ENCODE results near the gene TBC1D14. TPM values are rescaled to one million over a fixed set of nuclear protein-coding genes. Genes with fewer than 3 reads are reported as not detected.
A peak's percentile ranks its signal among the peaks of the same experiment; 100 is the strongest.
"Not testable (repeated sequence)": the region's sequence is repeated elsewhere in the genome, so short reads cannot be mapped to it uniquely, and the experiment has no call there.

Gene TBC1D14
- total RNA-seq, 6 experiments from 2014 or later, result 14.1 to 34.8 (median 30.6) TPM

DNA sequence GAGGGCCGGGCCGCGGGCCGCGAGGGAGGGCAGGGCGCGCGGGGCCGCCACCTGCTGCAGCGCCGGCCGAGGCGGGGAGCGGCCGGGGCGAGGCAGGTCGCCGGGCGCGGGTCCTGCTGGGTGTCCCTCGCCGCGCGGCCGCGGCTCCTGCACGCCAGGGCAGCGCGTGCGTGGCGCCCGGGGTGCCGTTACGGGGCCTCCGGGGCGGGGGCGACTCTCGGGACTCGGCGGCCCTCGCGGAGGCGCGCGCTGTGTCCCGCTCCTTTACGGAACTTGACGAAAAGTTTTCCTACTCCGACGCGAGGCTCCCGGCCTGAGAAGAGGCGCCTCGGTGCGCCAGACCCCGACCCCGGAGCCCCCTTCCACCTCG lies 329 bp downstream of the TBC1D14 start:
- intact Hi-C loops (cut with DNase I), result loop anchor here in 1 of 2 donors (10.0 kb wide), 1 partner anchor 165 kb away; no protein-coding TSS in a partner anchor
- Histone ChIP-seq H3K4me1 (peaks cover 0 to 54% (median 23%) of the 10 kb centered on the region in 4 donors), H3K36me3 (no peaks in the 10 kb centered on the region), H3K4me3 (peak overlapping the region; percentile 70 to 92 (median 74)), H3K27ac (peak overlapping the region; percentile 73 to 97 (median 73)), H3K9me3 (no peaks in the 10 kb centered on the region), H3K27me3 (no peaks in the 10 kb centered on the region)
- TF ChIP-seq, protein P1, sequence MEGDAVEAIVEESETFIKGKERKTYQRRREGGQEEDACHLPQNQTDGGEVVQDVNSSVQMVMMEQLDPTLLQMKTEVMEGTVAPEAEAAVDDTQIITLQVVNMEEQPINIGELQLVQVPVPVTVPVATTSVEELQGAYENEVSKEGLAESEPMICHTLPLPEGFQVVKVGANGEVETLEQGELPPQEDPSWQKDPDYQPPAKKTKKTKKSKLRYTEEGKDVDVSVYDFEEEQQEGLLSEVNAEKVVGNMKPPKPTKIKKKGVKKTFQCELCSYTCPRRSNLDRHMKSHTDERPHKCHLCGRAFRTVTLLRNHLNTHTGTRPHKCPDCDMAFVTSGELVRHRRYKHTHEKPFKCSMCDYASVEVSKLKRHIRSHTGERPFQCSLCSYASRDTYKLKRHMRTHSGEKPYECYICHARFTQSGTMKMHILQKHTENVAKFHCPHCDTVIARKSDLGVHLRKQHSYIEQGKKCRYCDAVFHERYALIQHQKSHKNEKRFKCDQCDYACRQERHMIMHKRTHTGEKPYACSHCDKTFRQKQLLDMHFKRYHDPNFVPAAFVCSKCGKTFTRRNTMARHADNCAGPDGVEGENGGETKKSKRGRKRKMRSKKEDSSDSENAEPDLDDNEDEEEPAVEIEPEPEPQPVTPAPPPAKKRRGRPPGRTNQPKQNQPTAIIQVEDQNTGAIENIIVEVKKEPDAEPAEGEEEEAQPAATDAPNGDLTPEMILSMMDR (IDR thresholded peaks at IDR 0.05), result no peak
- no peak for TF ChIP-seq POLR2A (IDR thresholded peaks at IDR 0.05)
- 0% methylated on average over 1 of the region's 58 CpGs for WGBS (ENCODE audit: insufficient coverage, low coverage, low lambda C conversion rate, missing lambda C conversion rate)
- ATAC-seq, result peak in 2 of 4 donors; percentile 1
- DNase-seq, result peak; percentile 55 to 67 (median 59)

- peak overlapping the region; percentile 73 to 97 (median 73) for H3K27ac ChIP-seq
- WGBS (ENCODE audit: insufficient coverage, low coverage, low lambda C conversion rate, missing lambda C conversion rate), result 0% methylated on average over 9 of the region's 31 CpGs
- TF ChIP-seq, protein P1 (IDR thresholded peaks at IDR 0.05), result no peak
- peak; percentile 28 for TF ChIP-seq POLR2A (IDR thresholded peaks at IDR 0.05)
- H3K4me1 ChIP-seq, result peaks cover 0 to 50% (median 22%) of the 10 kb centered on the region in 4 donors
- peak; percentile 71 to 87 (median 86) for DNase-seq
- H3K4me3 ChIP-seq, result peak overlapping the region; percentile 70 to 92 (median 74)
- peak; percentile 46 to 67 (median 56) for ATAC-seq
- intact Hi-C loops (cut with DNase I), result no loop called here
- no peaks in the 10 kb centered on the region for H3K36me3 ChIP-seq
- H3K27me3 ChIP-seq, result no peaks in the 10 kb centered on the region
- H3K9me3 ChIP-seq, result no peaks in the 10 kb centered on the region
These were observed 824 bp downstream of the TBC1D14 start for GRCh38 chr4:6910340-6910959.

DNA sequence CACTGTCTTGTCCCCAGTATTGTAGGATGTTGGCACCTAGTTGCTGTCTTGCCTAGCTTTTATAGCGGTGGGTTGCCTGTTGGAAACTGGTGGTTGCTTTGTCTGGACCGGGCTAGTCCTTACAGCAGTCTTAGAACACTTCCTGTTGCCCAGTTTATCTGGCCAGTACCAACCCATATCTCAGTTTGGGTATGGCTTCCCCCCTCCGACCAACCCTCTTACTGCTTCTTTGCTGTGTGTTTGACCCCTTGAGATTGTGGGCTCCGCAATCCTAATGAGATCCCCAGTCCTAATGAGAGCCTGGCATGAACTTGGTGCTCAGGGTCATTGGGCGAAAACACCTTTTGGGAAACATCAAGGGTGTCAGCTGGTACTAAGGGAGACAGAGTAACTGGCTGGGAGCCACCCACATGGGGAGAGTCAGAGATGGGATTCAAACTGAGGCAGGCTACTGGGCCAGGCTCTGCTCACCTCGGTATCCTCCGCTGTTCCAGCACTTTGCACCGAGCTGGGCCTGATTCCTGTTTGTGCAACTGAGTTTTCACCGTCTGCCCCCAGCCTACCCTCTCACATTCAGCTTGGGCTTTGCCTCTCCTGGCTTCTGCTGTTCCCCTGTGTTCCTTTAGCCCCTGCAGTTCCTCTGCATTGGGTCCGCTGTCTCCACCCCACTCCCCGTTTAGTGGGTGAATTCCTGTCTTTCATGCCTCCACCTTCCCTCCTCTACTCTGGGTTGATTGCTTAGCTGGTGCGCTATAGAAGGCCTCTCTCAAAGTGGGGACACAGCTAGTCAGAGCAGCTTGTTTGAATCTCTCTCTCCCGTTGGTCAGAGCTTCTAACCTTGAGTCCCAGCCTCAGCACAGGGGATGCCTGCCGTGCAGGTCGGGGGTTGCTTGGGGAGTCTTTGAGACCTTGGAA lies 1.6 kb downstream of the TBC1D14 start:
- H3K4me1 ChIP-seq, result peaks cover 0 to 42% (median 18%) of the 10 kb centered on the region in 4 donors
- ATAC-seq (peak in 3 of 4 donors; percentile 0 to 4 (median 2)), DNase-seq (peak in 1 of 3 donors; percentile 67)
- intact Hi-C loops (cut with DNase I), result no loop called here
- TF ChIP-seq, protein P1 (IDR thresholded peaks at IDR 0.05), result no peak
- TF ChIP-seq POLR2A (IDR thresholded peaks at IDR 0.05), result no peak
- WGBS (ENCODE audit: insufficient coverage, low coverage, low lambda C conversion rate, missing lambda C conversion rate), result 39% methylated on average over 8 of the region's 15 CpGs
- no peaks in the 10 kb centered on the region for H3K36me3 ChIP-seq
- no peaks in the 10 kb centered on the region for H3K9me3 ChIP-seq
- H3K4me3 ChIP-seq, result peak overlapping the region; percentile 70 to 92 (median 74)
- no peaks in the 10 kb centered on the region for H3K27me3 ChIP-seq
- peak overlapping the region; percentile 73 to 97 (median 73) for H3K27ac ChIP-seq

DNA sequence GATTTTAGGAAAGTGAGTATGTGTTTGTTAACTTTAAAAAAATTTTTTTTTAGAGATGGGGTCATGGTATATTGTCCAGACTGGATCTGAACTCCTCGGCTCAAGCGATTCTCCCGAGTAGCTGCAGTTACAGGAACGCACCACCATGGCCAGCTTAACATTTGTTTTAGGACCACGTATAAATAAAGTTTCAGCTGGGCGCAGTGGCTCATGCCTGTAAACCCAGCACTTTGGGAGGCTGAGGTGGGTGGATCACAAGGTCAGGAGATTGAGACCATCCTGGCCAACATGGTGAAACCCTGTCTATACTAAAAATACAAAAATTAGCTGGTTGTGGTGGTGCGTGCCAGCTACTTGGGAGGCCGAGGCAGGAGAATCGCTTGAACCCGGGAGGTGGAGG lies 2.3 kb downstream of the TBC1D14 start:
- DNase-seq; H3K9me3 ChIP-seq; intact Hi-C loops (cut with DNase I); ATAC-seq; H3K27me3 ChIP-seq; H3K36me3 ChIP-seq: not testable (repeated sequence)
- H3K4me3 ChIP-seq, result peak overlapping the region in 1 of 3 donors; percentile 70
- 67% methylated on average over 9 of the region's 10 CpGs for WGBS (ENCODE audit: insufficient coverage, low coverage, low lambda C conversion rate, missing lambda C conversion rate)
- H3K27ac ChIP-seq, result peak overlapping the region in 1 of 3 donors; percentile 97
- peaks cover 0 to 40% (median 20%) of the 10 kb centered on the region in 4 donors for H3K4me1 ChIP-seq

Data from right lobe of liver (tissue), 6 donors.